Left ventricle myocardium inferior (tissue), 1 donor: ENCODE measurements around the gene UNC5B. TPM values are rescaled to one million over a fixed set of nuclear protein-coding genes. Genes with fewer than 3 reads are reported as not detected.

Source experiments
- DNase-seq: peaks from one replicate; pipeline ENCODE4 v3.0.0-alpha.2; 2020
- H3K27ac ChIP-seq: fragments of 200-600 bp; replicated peaks from 2 replicates; pipeline ENCODE4 v1.8.0; 2021
- H3K27me3 ChIP-seq: fragments of 200-600 bp; 2 replicates; pipeline ENCODE4 v1.8.0; 2021; ENCODE audit warnings: low read depth
- H3K36me3 ChIP-seq: fragments of 200-600 bp; 2 replicates; pipeline ENCODE4 v1.8.0; 2021
- H3K4me1 ChIP-seq: fragments of 200-600 bp; 2 replicates; pipeline ENCODE4 v1.8.0; 2021
- H3K4me3 ChIP-seq: fragments of 200-600 bp; 2 replicates; pipeline ENCODE4 v1.8.0; 2021; ENCODE audit warnings: mild to moderate bottlenecking, moderate library complexity
- H3K9me3 ChIP-seq: fragments of 200-600 bp; replicated peaks from 2 replicates; pipeline ENCODE4 v1.8.0; 2021
- intact Hi-C: fragments of 100-400 bp; cut with micrococcal nuclease; formaldehyde crosslinking; loops from one replicate; pipeline ENCODE4 v1.11.0; 2022
- total RNA-seq: library from RNA; stranded (reverse); fragmentation: NEBNext Ultra II Directional; extraction: Animal tissue kit (Norgen Biotek cat#: 25700); gene quantifications from one replicate; pipeline ENCODE4 v1.2.1, GENCODE V29; 2021
- TF ChIP-seq, protein P1 (sequence below): fragments of 200-600 bp; IDR thresholded peaks from 2 replicates; pipeline ENCODE4 v1.8.0; 2021; ENCODE audit warnings: antibody characterized with exemption, mild to moderate bottlenecking, borderline replicate concordance
- donor health status: DM: no; HTN: yes; CAD: no; lungs with severe emphysema.

Gene UNC5B
- total RNA-seq, 1 donor from 2014 or later, result 15.6 TPM

DNA sequence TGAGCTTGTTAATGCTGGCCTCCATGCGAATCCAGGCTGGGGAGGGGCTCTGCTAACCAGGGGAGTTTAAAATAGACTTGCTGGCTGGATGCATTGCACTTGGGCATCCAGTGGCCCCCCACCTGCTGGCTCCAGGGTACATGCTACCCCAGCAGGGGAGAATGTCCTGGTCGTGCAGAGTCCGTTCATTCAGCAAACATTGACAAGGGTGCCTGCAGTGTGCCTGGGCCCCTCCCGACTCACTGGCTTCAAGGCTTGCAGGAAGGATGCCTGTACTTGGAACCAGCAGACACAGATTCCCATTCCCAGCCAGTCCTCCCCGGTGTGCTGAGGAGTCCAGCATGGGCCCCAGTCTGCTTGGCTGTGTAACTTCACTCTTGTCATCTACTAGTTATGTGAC is 108.2 kb downstream of the UNC5B start:
- Histone ChIP-seq H3K36me3 (peaks cover 7% of the 10 kb centered on the region), H3K27me3 (no peaks in the 10 kb centered on the region), H3K27ac (no peak overlapping the region), H3K4me3 (no peak overlapping the region), H3K9me3 (no peaks in the 10 kb centered on the region), H3K4me1 (peaks cover 23% of the 10 kb centered on the region)
- no peak for DNase-seq
- TF ChIP-seq, protein P1, sequence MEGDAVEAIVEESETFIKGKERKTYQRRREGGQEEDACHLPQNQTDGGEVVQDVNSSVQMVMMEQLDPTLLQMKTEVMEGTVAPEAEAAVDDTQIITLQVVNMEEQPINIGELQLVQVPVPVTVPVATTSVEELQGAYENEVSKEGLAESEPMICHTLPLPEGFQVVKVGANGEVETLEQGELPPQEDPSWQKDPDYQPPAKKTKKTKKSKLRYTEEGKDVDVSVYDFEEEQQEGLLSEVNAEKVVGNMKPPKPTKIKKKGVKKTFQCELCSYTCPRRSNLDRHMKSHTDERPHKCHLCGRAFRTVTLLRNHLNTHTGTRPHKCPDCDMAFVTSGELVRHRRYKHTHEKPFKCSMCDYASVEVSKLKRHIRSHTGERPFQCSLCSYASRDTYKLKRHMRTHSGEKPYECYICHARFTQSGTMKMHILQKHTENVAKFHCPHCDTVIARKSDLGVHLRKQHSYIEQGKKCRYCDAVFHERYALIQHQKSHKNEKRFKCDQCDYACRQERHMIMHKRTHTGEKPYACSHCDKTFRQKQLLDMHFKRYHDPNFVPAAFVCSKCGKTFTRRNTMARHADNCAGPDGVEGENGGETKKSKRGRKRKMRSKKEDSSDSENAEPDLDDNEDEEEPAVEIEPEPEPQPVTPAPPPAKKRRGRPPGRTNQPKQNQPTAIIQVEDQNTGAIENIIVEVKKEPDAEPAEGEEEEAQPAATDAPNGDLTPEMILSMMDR, result no peak
- intact Hi-C loops, result loop anchor here (10.0 kb wide), 1 partner anchor 384 kb away; no protein-coding TSS in a partner anchor

DNA sequence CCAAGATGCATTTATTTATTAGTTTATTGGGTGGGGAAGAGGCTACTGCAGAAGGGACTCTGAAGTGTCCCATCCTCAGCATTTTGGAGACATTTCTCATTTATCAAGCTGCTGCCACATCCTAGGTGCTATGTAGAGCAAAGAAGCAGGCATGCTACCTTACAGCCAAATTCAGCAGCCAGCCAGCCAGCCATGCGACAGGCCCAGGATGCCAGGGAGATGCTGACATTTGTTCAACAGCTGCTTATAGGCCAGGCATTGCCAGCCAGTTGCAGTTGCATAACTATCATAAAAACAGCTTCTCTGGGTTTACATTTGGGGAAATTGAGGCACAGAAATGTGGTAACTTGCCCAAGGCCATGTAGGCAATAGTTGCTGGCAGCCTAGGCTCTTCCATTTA is 109.0 kb downstream of the UNC5B start:
- no peak for DNase-seq
- intact Hi-C loops, result loop anchor here (10.0 kb wide), 1 partner anchor 383 kb away; no protein-coding TSS in a partner anchor
- Histone ChIP-seq H3K36me3 (peaks cover 7% of the 10 kb centered on the region), H3K4me3 (no peak overlapping the region), H3K4me1 (peaks cover 23% of the 10 kb centered on the region), H3K27ac (no peak overlapping the region), H3K27me3 (no peaks in the 10 kb centered on the region), H3K9me3 (no peaks in the 10 kb centered on the region)
- TF ChIP-seq, protein P1, result no peak

- H3K9me3 ChIP-seq, result no peaks in the 10 kb centered on the region
- H3K27ac ChIP-seq, result no peak overlapping the region
- H3K36me3 ChIP-seq, result peaks cover 14% of the 10 kb centered on the region
- intact Hi-C loops, result loop anchor here (10.0 kb wide), 1 partner anchor 381 kb away; no protein-coding TSS in a partner anchor
- TF ChIP-seq, protein P1, result no peak
- no peak overlapping the region for H3K4me3 ChIP-seq
- no peak for DNase-seq
- H3K27me3 ChIP-seq, result no peaks in the 10 kb centered on the region
- peaks cover 23% of the 10 kb centered on the region for H3K4me1 ChIP-seq
Observed at GRCh38 chr10:71323407-71323806, 111.0 kb downstream of the UNC5B start.

GRCh38 chr10:71324743-71325142 is 112.4 kb downstream of the UNC5B start:
- no peak overlapping the region for H3K27ac ChIP-seq
- H3K36me3 ChIP-seq, result peaks cover 18% of the 10 kb centered on the region
- intact Hi-C loops, result loop anchor here (10.0 kb wide), 1 partner anchor 380 kb away; no protein-coding TSS in a partner anchor
- peaks cover 10% of the 10 kb centered on the region for H3K4me1 ChIP-seq
- H3K4me3 ChIP-seq, result no peak overlapping the region
- TF ChIP-seq, protein P1, result no peak
- DNase-seq, result no peak
- no peaks in the 10 kb centered on the region for H3K9me3 ChIP-seq
- no peaks in the 10 kb centered on the region for H3K27me3 ChIP-seq

- peaks cover 5% of the 10 kb centered on the region for H3K4me1 ChIP-seq
- no peaks in the 10 kb centered on the region for H3K27me3 ChIP-seq
- H3K4me3 ChIP-seq, result no peak overlapping the region
- no peak overlapping the region for H3K27ac ChIP-seq
- H3K9me3 ChIP-seq, result no peaks in the 10 kb centered on the region
- H3K36me3 ChIP-seq, result peaks cover 19% of the 10 kb centered on the region
- intact Hi-C loops, result loop anchor here (10.0 kb wide), 1 partner anchor 380 kb away; no protein-coding TSS in a partner anchor
- DNase-seq, result no peak
- TF ChIP-seq, protein P1, result no peak
Observed at GRCh38 chr10:71325267-71325666, 112.9 kb downstream of the UNC5B start.
